NCI-H774 (cell line): ENCODE data around the gene HORMAD2.
"Not testable (repeated sequence)": the region's sequence is repeated elsewhere in the genome, so short reads cannot be mapped to it uniquely, and the experiment has no call there.

Source experiments
- DNase-seq: peaks from one replicate; lab custom pipeline; 2025; lab: John Stamatoyannopoulos, UW

HORMAD2 gene

DNA sequence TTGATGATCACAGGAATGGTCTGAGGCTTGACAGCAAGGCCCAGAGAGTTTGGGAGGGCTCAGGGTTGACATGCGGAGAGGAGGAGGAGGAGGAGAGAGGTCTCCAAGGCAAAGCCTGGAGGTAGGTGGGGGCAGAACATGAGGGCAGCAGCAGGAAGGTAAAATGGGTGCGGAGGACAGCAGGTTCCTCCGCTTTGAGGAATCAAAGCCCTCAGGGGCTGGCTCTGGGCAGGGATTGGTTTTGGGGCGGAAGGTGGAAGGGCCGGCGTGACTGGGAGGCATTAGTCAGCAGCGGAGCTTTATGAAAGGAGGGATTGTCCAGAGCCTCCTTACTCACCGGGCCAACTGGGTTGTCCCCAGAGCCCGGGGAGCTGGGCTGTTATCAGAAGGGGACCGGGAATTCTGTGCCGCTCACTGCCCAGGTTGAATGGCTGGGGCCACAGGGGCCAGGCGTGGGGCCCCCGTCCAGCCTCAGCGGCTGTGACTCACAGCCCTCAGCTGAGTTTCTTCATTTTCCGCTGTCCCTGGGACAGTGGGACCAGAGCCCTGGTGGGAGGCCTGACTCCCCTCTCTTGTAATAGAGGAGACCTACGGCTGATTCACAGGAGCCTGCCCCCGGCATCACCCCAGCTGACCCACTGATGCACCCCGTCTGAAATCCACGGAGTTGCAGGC, 130.1 kb downstream of the HORMAD2 start:
- no peak for DNase-seq

DNA sequence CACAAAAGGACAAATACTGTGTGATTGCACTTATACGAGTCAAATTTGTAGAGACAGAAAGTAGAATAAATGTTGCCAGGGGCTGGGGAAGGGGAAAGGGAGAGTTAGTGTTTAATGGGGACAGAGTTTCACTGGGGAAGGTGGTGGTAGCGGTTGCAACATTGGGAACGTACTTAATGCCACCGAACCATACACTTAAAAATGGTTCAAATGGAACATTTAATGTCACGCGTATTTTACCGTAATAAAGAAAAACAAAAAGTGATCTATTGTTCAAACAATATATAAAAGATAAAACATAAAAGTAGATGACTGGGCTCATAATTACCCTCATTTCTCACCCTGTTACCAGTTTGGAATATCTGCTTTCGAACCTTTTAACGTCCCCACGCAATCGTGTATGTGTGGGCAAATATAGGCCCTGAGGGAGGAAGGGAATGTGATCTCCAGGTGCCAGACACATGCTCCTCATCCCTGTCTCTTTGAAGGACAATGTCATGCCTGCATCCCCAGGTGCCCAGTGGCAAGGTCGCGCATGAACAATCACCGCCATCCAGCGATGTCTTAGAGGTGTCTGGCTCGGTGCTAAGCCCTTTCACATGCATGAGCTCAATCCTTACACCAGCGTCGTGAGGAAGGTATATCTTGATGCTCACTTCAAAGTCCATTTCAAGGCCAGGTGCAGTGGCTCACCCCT, 131.0 kb downstream of the HORMAD2 start:
- no peak for DNase-seq

- DNase-seq = peak; percentile 3
Measured at GRCh38 chr22:30212363-30212995, 132.2 kb downstream of the HORMAD2 start.

GRCh38 chr22:30212996-30213441, 132.8 kb downstream of the HORMAD2 start:
- DNase-seq = no peak

DNA sequence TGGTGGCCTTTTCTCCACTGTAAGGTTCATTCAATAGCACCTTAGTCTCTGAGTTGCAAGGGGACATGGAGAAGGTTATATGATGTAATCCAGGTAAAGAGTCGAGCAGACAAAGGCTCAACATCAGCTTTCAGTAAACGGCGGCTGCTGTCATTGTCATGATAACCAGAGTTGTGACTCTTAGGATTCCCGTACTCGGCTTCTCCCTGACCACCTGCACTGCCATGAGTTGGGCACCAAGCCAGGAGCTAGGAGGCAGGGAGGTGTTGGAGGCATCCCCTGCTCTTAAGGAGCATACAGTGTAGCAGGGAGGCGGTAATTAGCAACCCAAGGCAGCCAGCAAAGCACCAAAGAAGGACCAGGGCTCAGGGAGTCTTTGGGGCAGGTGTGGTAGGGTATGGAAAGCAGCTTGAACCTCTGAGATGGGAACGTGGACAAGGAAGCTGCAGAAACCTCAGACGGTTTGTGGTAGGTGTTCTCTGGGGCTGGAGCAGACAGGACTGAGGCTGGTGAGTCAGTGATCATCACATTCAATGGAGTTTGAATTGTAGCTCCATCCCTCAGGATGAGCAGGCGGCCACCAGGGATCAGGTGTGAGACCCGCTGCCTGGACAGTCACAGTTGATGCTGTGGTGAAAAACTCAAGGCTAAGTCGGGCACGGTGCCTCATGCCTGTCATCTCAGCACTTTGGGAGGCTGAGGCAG, 134.6 kb downstream of the HORMAD2 start:
- peak; percentile 8 for DNase-seq

DNA sequence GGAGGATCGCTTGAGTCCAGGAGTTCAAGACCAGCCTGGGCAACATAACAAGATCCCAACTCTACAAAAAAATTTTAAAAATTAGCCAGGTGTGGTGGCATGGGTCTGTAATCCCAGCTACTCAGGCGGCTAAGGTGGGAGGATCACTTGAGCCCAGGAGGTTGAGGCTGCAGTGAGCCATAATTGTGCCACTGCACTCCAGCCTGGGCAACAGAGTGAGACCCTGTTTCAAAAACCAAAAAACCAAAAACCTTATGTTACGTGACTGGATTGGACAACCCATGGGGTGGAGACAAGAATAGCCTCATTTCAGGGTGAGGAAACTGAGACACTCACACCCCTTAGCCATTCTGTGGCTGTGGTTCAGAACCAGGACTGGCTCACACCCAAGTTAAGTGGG, 136.0 kb downstream of the HORMAD2 start:
- DNase-seq = not testable (repeated sequence)

DNA sequence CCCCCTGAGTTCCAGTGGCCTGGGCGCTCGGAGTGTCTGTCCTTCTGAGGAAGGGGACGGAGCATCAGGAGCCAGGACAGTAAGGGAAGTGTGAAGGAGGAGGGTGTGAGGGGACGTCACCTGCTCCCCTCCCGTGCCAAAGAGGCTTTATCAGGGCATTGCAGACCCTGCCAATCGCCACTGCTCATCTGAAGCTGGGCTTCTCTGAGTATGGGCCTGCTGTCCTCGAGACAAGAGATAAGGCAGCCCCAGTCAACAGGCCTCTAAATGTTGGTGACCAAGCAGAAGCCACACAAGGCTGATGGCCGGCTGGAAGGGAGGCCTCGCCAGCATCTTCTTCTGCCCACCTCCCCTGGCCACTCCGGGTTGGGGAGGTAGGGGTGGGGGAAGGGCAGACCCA, 136.4 kb downstream of the HORMAD2 start:
- no peak for DNase-seq

DNA sequence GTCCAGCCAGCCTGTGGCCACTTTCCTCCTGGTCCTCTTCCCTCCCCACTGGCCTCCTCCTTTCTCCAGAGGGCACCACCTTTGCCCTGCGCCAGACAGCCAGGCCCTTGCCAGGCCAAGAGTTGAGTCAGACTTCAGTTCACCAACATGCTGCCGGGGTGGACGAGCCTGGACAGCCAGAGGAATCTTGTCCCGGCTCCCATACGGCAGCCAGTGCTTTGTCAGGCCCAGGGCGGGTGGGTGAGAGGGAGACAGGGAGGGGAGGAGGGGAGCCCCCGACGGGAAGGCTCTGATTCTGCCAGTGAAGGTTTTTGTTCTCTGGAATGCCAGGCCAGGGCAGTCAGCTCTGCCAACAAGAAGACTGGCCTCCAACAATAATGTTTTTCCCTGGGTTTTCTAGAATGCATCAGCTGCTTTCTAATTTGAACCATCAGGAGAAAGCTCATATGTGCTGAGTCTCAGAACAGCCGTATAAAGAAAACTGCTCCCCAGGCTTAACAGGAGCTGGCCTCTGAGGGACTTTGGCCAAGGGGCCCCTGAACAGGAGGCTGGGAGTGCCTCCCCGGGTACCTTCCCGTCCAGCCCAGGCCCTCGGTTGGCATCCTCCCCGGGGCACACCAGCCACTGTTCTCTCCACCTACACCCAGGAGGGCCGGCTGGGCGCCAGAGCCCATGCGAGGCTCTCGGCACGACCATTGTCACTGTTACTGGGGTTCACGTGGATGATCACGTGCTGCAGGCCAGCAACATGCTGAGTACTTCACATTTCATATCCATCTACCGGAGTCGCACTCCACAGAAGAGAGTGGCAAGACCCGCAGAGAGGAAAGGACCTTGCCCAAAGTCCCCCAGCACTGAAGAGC, 137.7 kb downstream of the HORMAD2 start:
- no peak for DNase-seq

DNA sequence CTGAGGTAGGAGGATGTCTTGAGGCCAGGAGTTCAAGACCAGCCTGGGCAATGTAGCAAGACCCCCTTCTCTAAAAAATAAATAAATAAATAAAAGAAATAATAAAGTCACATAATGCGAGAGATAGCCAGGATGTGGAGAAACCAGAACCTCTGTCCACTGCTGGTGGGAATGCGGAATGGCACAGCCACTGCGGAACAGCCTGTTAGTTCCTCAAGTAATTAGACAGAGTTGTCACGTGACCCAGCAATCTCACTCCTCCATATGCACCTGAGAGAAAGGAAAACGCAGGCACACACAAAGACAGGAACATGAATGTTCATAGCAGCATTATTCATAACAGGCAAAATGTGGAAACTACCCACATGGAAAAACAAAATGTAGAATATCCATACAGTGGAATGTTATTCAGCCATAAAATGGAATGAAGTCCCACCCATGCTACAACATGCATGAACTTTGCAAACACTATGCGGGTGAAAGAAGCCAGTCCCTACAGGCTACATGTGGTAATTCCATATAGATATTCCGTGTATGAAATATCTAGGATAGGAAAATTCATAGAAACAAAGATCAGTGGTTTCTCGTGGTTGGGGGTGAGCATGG, 138.9 kb downstream of the HORMAD2 start:
- DNase-seq = no peak

- no peak for DNase-seq
Measured at GRCh38 chr22:30219668-30220278, 139.5 kb downstream of the HORMAD2 start.

- no peak for DNase-seq
Measured at GRCh38 chr22:30220338-30221012, 140.2 kb downstream of the HORMAD2 start.

- DNase-seq = no peak
Measured at GRCh38 chr22:30221121-30221992, 141.1 kb downstream of the HORMAD2 start.

DNA sequence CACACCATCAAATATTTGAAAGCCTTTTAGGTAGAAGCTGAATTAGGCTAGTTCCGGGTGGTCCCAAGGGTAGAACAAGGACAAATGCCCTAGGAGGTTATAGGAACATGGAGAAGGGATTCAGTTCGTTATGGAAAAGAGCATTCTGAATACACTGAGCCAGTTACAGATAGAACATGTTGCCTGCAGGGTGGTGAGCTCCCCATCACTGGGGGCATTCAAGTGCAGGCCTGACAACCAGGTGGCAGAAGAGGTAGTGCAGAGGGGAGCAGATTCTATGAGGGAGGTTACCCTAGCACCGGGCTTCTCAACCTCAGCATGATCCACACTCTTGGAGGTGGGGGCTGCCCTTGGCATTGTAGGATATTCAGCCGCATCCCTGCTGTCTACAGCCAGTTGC, 142.1 kb downstream of the HORMAD2 start:
- DNase-seq = no peak

DNA sequence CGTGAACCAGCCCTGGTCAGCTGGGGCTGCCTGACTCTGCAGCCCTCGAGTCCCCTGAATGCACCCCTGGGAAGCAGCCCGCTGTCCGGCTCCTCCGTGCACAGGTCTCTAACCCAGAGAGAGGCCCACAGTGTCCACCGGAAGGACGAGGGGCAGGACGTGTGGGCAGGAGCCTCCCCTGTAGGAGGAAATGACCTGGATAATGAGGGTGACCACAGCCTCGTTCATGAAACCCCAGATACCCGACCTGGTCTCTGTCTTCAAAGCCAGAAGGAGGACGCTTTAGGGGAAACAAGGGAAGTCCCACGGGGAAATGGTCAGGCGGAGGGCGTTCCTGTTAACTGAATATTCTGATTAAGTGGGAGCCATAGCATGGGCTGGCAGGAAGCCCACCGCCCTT, 143.0 kb downstream of the HORMAD2 start:
- no peak for DNase-seq

DNA sequence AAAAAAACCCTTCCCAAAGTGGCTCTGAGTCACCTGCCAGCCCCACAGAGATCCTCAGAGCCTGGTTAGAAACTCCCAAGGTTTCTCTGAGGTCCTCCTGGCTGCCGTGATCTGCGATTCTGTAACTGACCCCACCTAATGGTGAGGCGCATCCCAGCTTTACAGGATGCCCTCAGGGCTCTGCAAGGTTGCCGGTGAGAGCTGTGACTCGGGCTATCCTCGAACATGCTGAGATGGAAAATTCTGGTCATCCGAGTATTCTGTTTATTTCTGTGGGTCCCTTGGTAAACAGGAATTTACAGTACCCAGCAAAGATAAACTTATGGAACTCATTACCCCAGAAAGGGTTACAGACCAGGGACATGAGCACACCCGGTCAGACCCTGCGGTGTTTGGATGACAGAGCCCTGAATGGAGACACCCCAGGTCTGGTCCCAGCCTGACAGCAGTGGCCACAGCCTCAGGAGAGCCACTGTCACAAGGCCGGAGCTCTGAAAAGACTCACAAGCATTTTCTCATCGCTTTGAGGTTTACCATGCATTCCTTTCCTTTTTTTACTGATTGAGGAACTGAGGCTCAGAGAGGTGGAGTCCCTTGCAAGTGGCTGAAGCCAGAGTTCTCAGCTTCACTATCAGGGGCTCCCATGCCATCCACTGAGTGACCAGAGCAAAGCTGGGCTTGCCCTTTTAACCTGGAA, 144.0 kb downstream of the HORMAD2 start:
- DNase-seq = no peak

DNA sequence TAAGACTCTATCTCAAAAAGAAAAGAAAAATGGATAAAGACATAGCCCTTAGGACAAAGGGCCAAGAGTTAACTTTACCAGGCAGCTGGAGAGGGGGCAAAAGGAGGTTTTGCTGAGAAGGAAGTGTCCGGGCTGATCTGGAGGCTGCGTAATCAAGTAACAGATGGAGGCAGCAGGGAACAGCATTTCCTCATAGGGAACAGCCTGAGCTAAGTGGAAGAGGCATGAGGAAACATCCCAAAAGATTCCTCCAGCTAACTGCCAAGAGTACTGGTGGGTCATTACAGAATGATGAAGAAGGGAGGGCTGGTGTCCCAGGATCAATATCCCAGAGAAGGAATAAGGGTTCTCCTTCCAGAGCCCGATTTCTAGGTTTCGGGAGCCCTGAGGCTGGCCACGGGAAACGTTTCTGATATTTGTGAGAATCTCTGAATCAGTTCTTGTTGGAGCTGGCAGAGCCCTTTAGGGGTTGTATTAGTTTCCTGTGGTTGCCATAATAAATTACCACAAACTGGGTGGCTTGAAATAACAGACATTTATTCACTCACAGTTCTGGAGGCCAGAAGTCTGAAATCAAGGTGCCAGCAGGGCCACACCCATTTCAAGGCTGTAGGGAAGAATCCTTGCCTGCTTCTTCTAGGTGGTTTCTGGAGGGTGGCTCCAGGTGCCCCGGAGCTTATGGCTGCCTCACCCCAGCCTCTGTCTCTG, 145.1 kb downstream of the HORMAD2 start:
- DNase-seq = no peak

GRCh38 chr22:30226192-30226832, 146.0 kb downstream of the HORMAD2 start:
- DNase-seq = no peak
